PC-9 (cell line): ENCODE measurements around the gene TMEM132C. TPM values are rescaled to one million over a fixed set of nuclear protein-coding genes. Genes with fewer than 3 reads are reported as not detected.

ENCODE experiments used
- BruUV-seq: library from RNA; stranded (reverse); fragments of 400-500 nt; replicated peaks from 2 replicates; lab custom pipeline; 2021; lab: Mats Ljungman, UMichigan
- CTCF ChIA-PET: fragments of 300-600 bp; sonication (Branson Sonifier 250); formaldehyde crosslinking; loops from one replicate; lab custom pipeline; 2022; ENCODE audit warnings: antibody characterized with exemption; lab: Charles Lee
- POLR2A ChIA-PET: fragments of 300-600 bp; sonication (Branson Sonifier 250); formaldehyde crosslinking; loops from one replicate; lab custom pipeline; 2022; ENCODE audit warnings: antibody characterized with exemption; ENCODE audit not compliant: unreplicated experiment; lab: Charles Lee
- DNase-seq, 2 experiments: peaks; one replicate each; pipeline versions ENCODE4 v3.0.0 to v3.0.0-alpha.2; 2015 to 2022; ENCODE audit warnings: mixed read lengths in 1 of 2
- H2AFZ ChIP-seq: fragments of 200-600 bp; sonication (generic); 2 replicates; pipeline ENCODE4 v1.8.1; 2017; ENCODE audit warnings: antibody characterized with exemption
- H3F3A ChIP-seq: fragments of 200-600 bp; sonication (generic); 2 replicates; pipeline ENCODE4 v1.8.1; 2017; ENCODE audit warnings: antibody characterized with exemption, mild to moderate bottlenecking, low read depth; ENCODE audit not compliant: insufficient read depth
- H3K27ac ChIP-seq: fragments of 200-600 bp; sonication (generic); 2 replicates; pipeline ENCODE4 v1.6.1; 2016; ENCODE audit warnings: mixed run types
- H3K27me3 ChIP-seq: fragments of 200-600 bp; sonication (generic); 2 replicates; pipeline ENCODE4 v1.6.1; 2016; ENCODE audit warnings: low read depth, mixed run types; ENCODE audit not compliant: insufficient read depth
- H3K36me3 ChIP-seq: fragments of 200-600 bp; sonication (generic); 2 replicates; pipeline ENCODE4 v1.6.1; 2016; ENCODE audit warnings: low read depth, mixed run types
- H3K4me1 ChIP-seq: fragments of 200-600 bp; sonication (generic); replicated peaks from 2 replicates; pipeline ENCODE4 v1.6.1; 2016; ENCODE audit warnings: mixed run types; ENCODE audit not compliant: insufficient read depth
- H3K4me2 ChIP-seq: fragments of 200-600 bp; sonication (generic); 2 replicates; pipeline ENCODE4 v1.6.1; 2017; ENCODE audit warnings: mixed run types
- H3K4me3 ChIP-seq: fragments of 200-600 bp; sonication (generic); 2 replicates; pipeline ENCODE4 v1.6.1; 2016; ENCODE audit warnings: mixed run types
- H3K79me2 ChIP-seq: fragments of 200-600 bp; sonication (generic); 2 replicates; pipeline ENCODE4 v1.6.1; 2017; ENCODE audit warnings: low read depth, mixed run types
- H3K9me2 ChIP-seq: fragments of 200-600 bp; sonication (generic); 2 replicates; pipeline ENCODE4 v1.8.1; 2017; ENCODE audit warnings: mild to moderate bottlenecking; ENCODE audit not compliant: insufficient read depth
- H3K9me3 ChIP-seq: fragments of 200-600 bp; sonication (generic); 2 replicates; pipeline ENCODE4 v1.8.1; 2016; ENCODE audit warnings: low read depth; ENCODE audit not compliant: insufficient read depth
- H4K20me1 ChIP-seq: fragments of 200-600 bp; sonication (generic); 2 replicates; pipeline ENCODE4 v1.8.1; 2017; ENCODE audit not compliant: insufficient read depth
- EZH2 ChIP-seq: fragments of 200-600 bp; sonication (generic); IDR thresholded peaks from 2 replicates; pipeline ENCODE4 v1.8.0; 2017; ENCODE audit warnings: antibody characterized with exemption, low read depth
- intact Hi-C: fragments of 100-400 bp; cut with micrococcal nuclease; formaldehyde crosslinking; loops from one replicate; pipeline ENCODE4 v1.10.0; 2022; ENCODE audit not compliant: unreplicated experiment
- total RNA-seq: library from RNA; stranded (reverse); gene quantifications from 2 replicates; pipeline ENCODE4 v1.2.3, GENCODE V29; 2021
- TF ChIP-seq, protein P1 (sequence below): fragments of 200-600 bp; sonication (generic); conservative IDR thresholded peaks from 2 replicates; pipeline ENCODE4 v1.6.1; 2017; ENCODE audit warnings: mixed run types, antibody characterized with exemption, mild to moderate bottlenecking, moderate library complexity

The TMEM132C gene
- total RNA-seq, 1 experiment from 2014 or later = not detected

DNA sequence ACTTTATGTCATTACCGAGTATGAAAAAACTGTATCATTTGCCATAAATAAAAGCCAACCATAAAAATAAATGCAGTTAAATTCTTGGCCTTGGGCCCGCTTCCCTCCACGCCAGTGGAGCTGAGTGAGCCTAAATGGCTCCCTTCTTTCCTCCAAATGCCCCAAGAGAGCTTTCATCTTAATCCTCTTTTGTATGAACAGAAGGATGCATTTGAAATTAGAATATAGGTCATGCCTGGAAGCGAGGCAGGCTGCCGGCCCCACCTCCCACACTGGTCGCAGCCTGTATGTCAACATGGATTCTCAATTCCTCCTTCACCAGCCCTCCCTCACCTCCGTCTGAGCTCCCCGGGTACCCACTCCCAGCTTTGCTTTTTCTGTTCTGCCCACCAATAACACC is 311.1 kb downstream of the TMEM132C start:
- no peak overlapping the region for H3K27ac ChIP-seq

DNA sequence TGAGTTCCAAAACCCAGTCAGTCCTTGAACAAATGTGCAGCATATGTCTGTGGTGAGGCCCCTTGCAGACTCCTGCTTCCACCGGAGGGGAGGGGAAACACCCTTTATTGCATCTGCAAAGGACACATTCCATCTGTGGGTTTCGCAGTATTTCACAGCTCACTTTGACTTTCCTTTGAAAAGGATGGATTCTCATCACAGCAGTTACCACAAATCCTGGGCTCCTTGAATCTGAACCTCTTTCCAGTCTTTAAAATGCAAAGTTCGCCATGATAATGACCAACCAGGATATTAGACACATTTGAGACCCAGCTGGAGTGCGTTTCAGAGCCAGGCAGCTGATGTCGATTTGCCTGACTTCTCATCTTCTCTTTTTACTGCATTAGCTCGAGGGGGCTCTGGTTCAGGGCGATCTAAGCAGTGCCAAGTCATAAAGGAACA is 314.4 kb downstream of the TMEM132C start:
- Histone ChIP-seq H3K9me2 (no peaks in the 10 kb centered on the region), H3K79me2 (no peaks in the 10 kb centered on the region), H3K27ac (no peak overlapping the region), H2AFZ (no peak overlapping the region), H3K4me2 (no peak overlapping the region), H3K4me3 (no peak overlapping the region), H4K20me1 (no peaks in the 10 kb centered on the region), H3K36me3 (no peaks in the 10 kb centered on the region), H3K27me3 (peaks cover 8% of the 10 kb centered on the region; the same call in 1 of the 2 replicates), H3K9me3 (no peaks in the 10 kb centered on the region), H3F3A (no peaks in the 10 kb centered on the region), H3K4me1 (no peaks in the 10 kb centered on the region)
- ChIA-PET CTCF (no interaction called here), POLR2A (no interaction called here)
- no peak for TF ChIP-seq EZH2
- TF ChIP-seq, protein P1, sequence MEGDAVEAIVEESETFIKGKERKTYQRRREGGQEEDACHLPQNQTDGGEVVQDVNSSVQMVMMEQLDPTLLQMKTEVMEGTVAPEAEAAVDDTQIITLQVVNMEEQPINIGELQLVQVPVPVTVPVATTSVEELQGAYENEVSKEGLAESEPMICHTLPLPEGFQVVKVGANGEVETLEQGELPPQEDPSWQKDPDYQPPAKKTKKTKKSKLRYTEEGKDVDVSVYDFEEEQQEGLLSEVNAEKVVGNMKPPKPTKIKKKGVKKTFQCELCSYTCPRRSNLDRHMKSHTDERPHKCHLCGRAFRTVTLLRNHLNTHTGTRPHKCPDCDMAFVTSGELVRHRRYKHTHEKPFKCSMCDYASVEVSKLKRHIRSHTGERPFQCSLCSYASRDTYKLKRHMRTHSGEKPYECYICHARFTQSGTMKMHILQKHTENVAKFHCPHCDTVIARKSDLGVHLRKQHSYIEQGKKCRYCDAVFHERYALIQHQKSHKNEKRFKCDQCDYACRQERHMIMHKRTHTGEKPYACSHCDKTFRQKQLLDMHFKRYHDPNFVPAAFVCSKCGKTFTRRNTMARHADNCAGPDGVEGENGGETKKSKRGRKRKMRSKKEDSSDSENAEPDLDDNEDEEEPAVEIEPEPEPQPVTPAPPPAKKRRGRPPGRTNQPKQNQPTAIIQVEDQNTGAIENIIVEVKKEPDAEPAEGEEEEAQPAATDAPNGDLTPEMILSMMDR = no peak
- no TSS peak for BruUV-seq
- no peak for DNase-seq
- intact Hi-C loops = no loop called here

More for the DNA sequence above, 311.1 kb downstream of the TMEM132C start:
- Histone ChIP-seq H2AFZ (no peak overlapping the region), H3K79me2 (no peaks in the 10 kb centered on the region), H3F3A (no peaks in the 10 kb centered on the region), H3K27me3 (no peaks in the 10 kb centered on the region), H3K9me2 (no peaks in the 10 kb centered on the region), H3K36me3 (no peaks in the 10 kb centered on the region), H3K4me3 (no peak overlapping the region), H3K9me3 (no peaks in the 10 kb centered on the region), H3K4me2 (no peak overlapping the region), H4K20me1 (no peaks in the 10 kb centered on the region), H3K4me1 (no peaks in the 10 kb centered on the region)
- no TSS peak for BruUV-seq
- intact Hi-C loops = no loop called here
- no peak for DNase-seq
- TF ChIP-seq, protein P1 = no peak
- no peak for TF ChIP-seq EZH2
- ChIA-PET CTCF (no interaction called here), POLR2A (no interaction called here)

DNA sequence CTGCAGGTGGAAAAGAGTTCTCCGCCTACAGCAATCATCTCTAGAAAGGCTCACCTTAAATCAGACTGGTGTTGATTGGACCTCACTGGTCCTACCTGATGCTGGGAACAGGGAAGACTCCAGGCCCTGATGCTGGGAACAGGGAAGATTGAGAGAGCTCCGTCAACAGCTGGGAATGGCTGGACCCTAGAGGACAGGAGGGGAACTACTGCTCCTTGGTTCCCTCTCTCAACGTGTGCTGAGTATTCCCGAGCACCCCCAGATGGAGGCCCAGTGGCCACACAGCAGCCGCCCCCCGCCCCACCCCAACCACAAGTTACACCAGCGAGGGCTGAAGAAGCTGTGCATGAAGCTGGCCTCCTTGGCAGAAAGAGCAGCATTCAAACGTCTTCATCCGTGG is 316.5 kb downstream of the TMEM132C start:
- no peaks in the 10 kb centered on the region for H3K36me3 ChIP-seq
- no peak overlapping the region for H3K27ac ChIP-seq
- H3F3A ChIP-seq = no peaks in the 10 kb centered on the region
- no peak overlapping the region for H3K4me3 ChIP-seq
- no peaks in the 10 kb centered on the region for H3K4me1 ChIP-seq
- DNase-seq = no peak
- no peaks in the 10 kb centered on the region for H3K9me2 ChIP-seq
- intact Hi-C loops = no loop called here
- H4K20me1 ChIP-seq = no peaks in the 10 kb centered on the region
- BruUV-seq = no TSS peak
- H3K27me3 ChIP-seq = peaks cover 11% of the 10 kb centered on the region; the same call in 1 of the 2 replicates
- no peaks in the 10 kb centered on the region for H3K79me2 ChIP-seq
- CTCF ChIA-PET = interaction anchor here (0.7 kb wide), 1 partner anchor 144 kb away, joined by 3 read pairs; no protein-coding TSS in a partner anchor
- H3K4me2 ChIP-seq = no peak overlapping the region
- POLR2A ChIA-PET = no interaction called here
- TF ChIP-seq EZH2 = no peak
- TF ChIP-seq, protein P1 = peak; percentile 46
- H3K9me3 ChIP-seq = no peaks in the 10 kb centered on the region
- H2AFZ ChIP-seq = no peak overlapping the region
